H9 (cell line): Measurements from ENCODE around the gene PNKD. TPM values are rescaled to one million over a fixed set of nuclear protein-coding genes. Genes with fewer than 3 reads are reported as not detected.

Experiments used
- DNase-seq: peaks from one replicate; pipeline ENCODE4 v3.0.0-alpha.2; 2017
- H2AFZ ChIP-seq: one replicate; pipeline ENCODE4 v1.6.1; 2013; ENCODE audit warnings: mild to moderate bottlenecking, low read length, control low read depth, moderate library complexity
- H2AK5ac ChIP-seq: 2 replicates; pipeline ENCODE4 v1.6.1; 2013; ENCODE audit warnings: low read length, control low read depth, mixed read lengths; ENCODE audit not compliant: insufficient read length
- H2BK120ac ChIP-seq: one replicate; pipeline ENCODE4 v1.6.1; 2013; ENCODE audit warnings: low read depth, mild to moderate bottlenecking, low read length, control low read depth, inconsistent platforms; ENCODE audit not compliant: poor library complexity, severe bottlenecking
- H2BK12ac ChIP-seq: 2 replicates; pipeline ENCODE4 v1.6.1; 2013; ENCODE audit warnings: low read length, control low read depth, mixed read lengths, low read depth; ENCODE audit not compliant: insufficient read length
- H2BK15ac ChIP-seq: 2 replicates; pipeline ENCODE4 v1.6.1; 2013; ENCODE audit warnings: low read depth, low read length, control low read depth
- H2BK20ac ChIP-seq: one replicate; pipeline ENCODE4 v1.6.1; 2013; ENCODE audit warnings: low read depth, mild to moderate bottlenecking, low read length, control low read depth, inconsistent platforms; ENCODE audit not compliant: poor library complexity, severe bottlenecking
- H2BK5ac ChIP-seq: 2 replicates; pipeline ENCODE4 v1.6.1; 2013; ENCODE audit warnings: low read length, control low read depth, mixed read lengths; ENCODE audit not compliant: insufficient read length
- H3K14ac ChIP-seq: 2 replicates; pipeline ENCODE4 v1.6.1; 2013; ENCODE audit warnings: low read length, control low read depth; ENCODE audit not compliant: insufficient read depth
- H3K18ac ChIP-seq: 2 replicates; pipeline ENCODE4 v1.6.1; 2013; ENCODE audit warnings: low read depth, mild to moderate bottlenecking, mixed read lengths, low read length, control low read depth; ENCODE audit not compliant: insufficient read length
- H3K23ac ChIP-seq: 2 replicates; pipeline ENCODE4 v1.6.1; 2013; ENCODE audit warnings: low read length, control low read depth, mixed read lengths, low read depth; ENCODE audit not compliant: insufficient read length
- H3K23me2 ChIP-seq: 2 replicates; pipeline ENCODE4 v1.6.1; 2013; ENCODE audit warnings: low read depth, mild to moderate bottlenecking, mixed read lengths, low read length, control low read depth; ENCODE audit not compliant: insufficient read length, poor library complexity, severe bottlenecking
- H3K27ac ChIP-seq: 2 replicates; pipeline ENCODE4 v1.5.1; 2013; ENCODE audit warnings: low read length, control low read depth, mixed read lengths, low read depth; ENCODE audit not compliant: insufficient read length
- H3K27me3 ChIP-seq: 2 replicates; pipeline ENCODE4 v1.6.1; 2013; ENCODE audit warnings: low read length, control low read depth, inconsistent platforms; ENCODE audit not compliant: insufficient read depth
- H3K4ac ChIP-seq: 2 replicates; pipeline ENCODE4 v1.6.1; 2013; ENCODE audit warnings: low read depth, mild to moderate bottlenecking, control low read depth, inconsistent platforms, low read length, moderate library complexity
- H3K4me1 ChIP-seq: 2 replicates; pipeline ENCODE4 v1.6.1; 2013; ENCODE audit warnings: low read length, control low read depth, inconsistent platforms; ENCODE audit not compliant: insufficient read depth
- H3K4me2 ChIP-seq: 2 replicates; pipeline ENCODE4 v1.6.1; 2013; ENCODE audit warnings: low read length, control low read depth, mixed read lengths; ENCODE audit not compliant: insufficient read length, insufficient read depth
- H3K56ac ChIP-seq: 2 replicates; pipeline ENCODE4 v1.6.1; 2013; ENCODE audit warnings: low read depth, mild to moderate bottlenecking, mixed read lengths, low read length, control low read depth; ENCODE audit not compliant: insufficient read length
- H3K79me1 ChIP-seq: 2 replicates; pipeline ENCODE4 v1.6.1; 2013; ENCODE audit warnings: low read depth, mild to moderate bottlenecking, moderate library complexity, low read length, control low read depth, inconsistent platforms; ENCODE audit not compliant: insufficient read depth, poor library complexity, severe bottlenecking
- H3K79me2 ChIP-seq: 2 replicates; pipeline ENCODE4 v1.6.1; 2013; ENCODE audit warnings: low read length, control low read depth, inconsistent platforms; ENCODE audit not compliant: insufficient read depth
- H3K9ac ChIP-seq: 2 replicates; pipeline ENCODE4 v1.6.1; 2013; ENCODE audit warnings: low read length, control low read depth, mixed read lengths; ENCODE audit not compliant: insufficient read length; ENCODE audit errors: extremely low read depth
- H3K9me3 ChIP-seq: one replicate; pipeline ENCODE4 v1.6.1; 2013; ENCODE audit warnings: low read depth, low read length, inconsistent platforms; ENCODE audit not compliant: control insufficient read depth
- H3T11ph ChIP-seq: one replicate; pipeline ENCODE4 v1.6.1; 2013; ENCODE audit warnings: mild to moderate bottlenecking, low read length, control low read depth, inconsistent platforms
- H4K20me1 ChIP-seq: one replicate; pipeline ENCODE4 v1.6.1; 2013; ENCODE audit not compliant: control insufficient read depth, insufficient read length, insufficient read depth
- H4K5ac ChIP-seq: 2 replicates; pipeline ENCODE4 v1.6.1; 2013; ENCODE audit warnings: low read depth, mild to moderate bottlenecking, mixed read lengths, low read length, control low read depth; ENCODE audit not compliant: insufficient read length
- H4K8ac ChIP-seq: replicated peaks from 2 replicates; pipeline ENCODE4 v1.6.1; 2013; ENCODE audit warnings: low read length, control low read depth, mixed read lengths, low read depth; ENCODE audit not compliant: insufficient read length
- H4K91ac ChIP-seq: 2 replicates; pipeline ENCODE4 v1.6.1; 2013; ENCODE audit warnings: low read depth, mild to moderate bottlenecking, moderate library complexity, mixed read lengths, low read length, control low read depth; ENCODE audit not compliant: insufficient read length
- H3K27ac Mint-ChIP-seq, 3 experiments: 2 replicates in 2 of 3; 3 replicates in 1 of 3; pipeline ENCODE4 v1.8.0; 2020 to 2021; ENCODE audit warnings: mixed read lengths in 3 of 3, mild to moderate bottlenecking in 1 of 3, moderate library complexity in 1 of 3
- H3K27me3 Mint-ChIP-seq: 2 replicates; pipeline ENCODE4 v1.8.0; 2021; ENCODE audit warnings: low read depth, mild to moderate bottlenecking, moderate library complexity, mixed read lengths
- H3K36me3 Mint-ChIP-seq, 3 experiments: 2 replicates in 2 of 3; 3 replicates in 1 of 3; pipeline ENCODE4 v1.8.0; 2020 to 2021; ENCODE audit warnings: low read depth in 3 of 3, mixed read lengths in 3 of 3; ENCODE audit not compliant: insufficient read depth in 1 of 3
- H3K4me1 Mint-ChIP-seq, 2 experiments: 2 replicates each; pipeline ENCODE4 v1.8.0; 2020; ENCODE audit warnings: mixed read lengths in 2 of 2
- H3K4me3 Mint-ChIP-seq, 2 experiments: 2 replicates in 1 of 2; 3 replicates in 1 of 2; pipeline ENCODE4 v1.8.0; 2020 to 2021; ENCODE audit warnings: mild to moderate bottlenecking in 2 of 2, mixed read lengths in 2 of 2, moderate library complexity in 1 of 2
- H3K9me3 Mint-ChIP-seq, 2 experiments: 2 replicates in 1 of 2; 3 replicates in 1 of 2; pipeline ENCODE4 v1.8.0; 2020; ENCODE audit warnings: mild to moderate bottlenecking in 2 of 2, mixed read lengths in 2 of 2, moderate library complexity in 1 of 2
- CTCF ChIP-seq: fragments of 200-600 bp; sonication (generic); conservative IDR thresholded peaks from 3 replicates; pipeline ENCODE4 v1.8.0; 2021; ENCODE audit warnings: antibody characterized with exemption, mild to moderate bottlenecking
- WGBS: extraction: QIAGEN DNeasy Blood & Tissue Kit; methylation state at CpG from one replicate; pipeline ENCODE4 v1.1.7; 2013; ENCODE audit warnings: missing lambda C conversion rate, low lambda C conversion rate, mixed read lengths; ENCODE audit not compliant: insufficient read length; ENCODE audit errors: extremely low coverage; 5-methylcytosine and 5-hydroxymethylcytosine counted together
- total RNA-seq: library from RNA; stranded (reverse); gene quantifications from 2 replicates; pipeline ENCODE4 v1.2.1, GENCODE V29; 2021

The PNKD gene
- total RNA-seq, 1 experiment from 2014 or later = 31.6 TPM

GRCh38 chr2:218228366-218229090 lies 41.8 kb upstream of the PNKD start:
- Histone ChIP-seq H2BK20ac (no peak overlapping the region), H3K27me3 (no peaks in the 10 kb centered on the region), H4K5ac (no peak overlapping the region), H3K79me2 (peaks cover 5% of the 10 kb centered on the region; the same call in 1 of the 2 replicates), H3T11ph (no peak overlapping the region), H3K4me2 (no peak overlapping the region), H3K23ac (no peak overlapping the region), H3K9me3 (no peaks in the 10 kb centered on the region), H2BK120ac (no peak overlapping the region), H4K20me1 (no peaks in the 10 kb centered on the region), H3K9ac (no peak overlapping the region), H3K27ac (no peak overlapping the region), H3K4me1 (no peaks in the 10 kb centered on the region), H3K79me1 (peaks cover 5% of the 10 kb centered on the region), H2BK12ac (no peak overlapping the region), H3K56ac (no peak overlapping the region), H3K23me2 (no peaks in the 10 kb centered on the region), H2BK15ac (no peak overlapping the region), H2AFZ (no peak overlapping the region), H3K14ac (no peak overlapping the region), H3K18ac (no peak overlapping the region), H4K8ac (no peak overlapping the region), H3K4ac (no peak overlapping the region), H2AK5ac (no peak overlapping the region), H4K91ac (no peak overlapping the region), H2BK5ac (no peak overlapping the region)
- DNase-seq = no peak
- Mint-ChIP-seq H3K27me3 (no peaks in the 10 kb centered on the region), H3K27ac (no peak overlapping the region), H3K36me3 (peaks cover 34 to 85% (median 77%) of the 10 kb centered on the region in 3 experiments), H3K4me1 (no peaks in the 10 kb centered on the region), H3K4me3 (no peak overlapping the region), H3K9me3 (no peaks in the 10 kb centered on the region)
- no peak for TF ChIP-seq CTCF
- WGBS = no CpG with 5 or more reads among the region's 6 CpGs
